MCF 10A (cell line): ENCODE measurements around the gene TRAF7. TPM values are rescaled to one million over a fixed set of nuclear protein-coding genes. Genes with fewer than 3 reads are reported as not detected.

ENCODE experiments used
- BruUV-seq: library from RNA; stranded (reverse); fragments of 400-500 nt; replicated peaks from 2 replicates; lab custom pipeline; 2021; lab: Mats Ljungman, UMichigan
- CTCF ChIA-PET: fragments of 300-600 bp; sonication (Branson Sonifier 250); formaldehyde crosslinking; extraction: SDS; loops from one replicate; lab custom pipeline; 2021; ENCODE audit warnings: antibody characterized with exemption, inconsistent platforms; lab: Yijun Ruan, JAX
- POLR2A ChIA-PET: fragments of 300-600, 350-650 bp; sonication (Branson Sonifier 250); formaldehyde crosslinking; extraction: SDS; loops from one replicate; lab custom pipeline; 2020; ENCODE audit warnings: antibody characterized with exemption, inconsistent platforms; lab: Yijun Ruan, JAX
- DNase-seq: peaks from one replicate; pipeline ENCODE4 v3.0.0-alpha.2; 2018; ENCODE audit not compliant: unreplicated experiment
- H3K27ac Mint-ChIP-seq: one replicate; pipeline ENCODE4 v1.8.0; 2022; ENCODE audit warnings: mild to moderate bottlenecking, low read depth, mixed read lengths; ENCODE audit not compliant: unreplicated experiment
- H3K27me3 Mint-ChIP-seq: one replicate; pipeline ENCODE4 v1.8.0; 2022; ENCODE audit warnings: mixed read lengths; ENCODE audit not compliant: insufficient read depth, unreplicated experiment
- H3K36me3 Mint-ChIP-seq: one replicate; pipeline ENCODE4 v1.8.0; 2022; ENCODE audit warnings: mild to moderate bottlenecking, moderate library complexity, mixed read lengths; ENCODE audit not compliant: insufficient read depth, unreplicated experiment
- H3K4me1 Mint-ChIP-seq: one replicate; pipeline ENCODE4 v1.8.0; 2022; ENCODE audit warnings: mixed read lengths; ENCODE audit not compliant: insufficient read depth, unreplicated experiment
- H3K4me3 Mint-ChIP-seq: one replicate; pipeline ENCODE4 v1.8.0; 2022; ENCODE audit warnings: mild to moderate bottlenecking, moderate library complexity, mixed read lengths; ENCODE audit not compliant: unreplicated experiment
- H3K9me3 Mint-ChIP-seq: one replicate; pipeline ENCODE4 v1.8.0; 2022; ENCODE audit warnings: mixed read lengths; ENCODE audit not compliant: unreplicated experiment
- CTCF ChIP-seq: fragments of 200-600 bp; IDR thresholded peaks from one replicate; pipeline ENCODE4 v1.8.0; 2022; ENCODE audit warnings: antibody characterized with exemption, mild to moderate bottlenecking; ENCODE audit not compliant: unreplicated experiment
- intact Hi-C: fragments of 100-400 bp; cut with micrococcal nuclease; formaldehyde crosslinking; loops from 2 replicates; pipeline ENCODE4 v1.14.1; 2022
- total RNA-seq: library from RNA; stranded (reverse); gene quantifications from 2 replicates; pipeline ENCODE4 v1.2.3, GENCODE V29; 2022

The TRAF7 gene
- total RNA-seq, 1 experiment from 2014 or later: 98.6 TPM

GRCh38 chr16:2170587-2171435 is 15.2 kb downstream of the TRAF7 start:
- POLR2A ChIA-PET: interaction anchor here (0.7 kb wide), 1 partner anchor 349 kb away, joined by 3 read pairs; no protein-coding TSS in a partner anchor
- Mint-ChIP-seq H3K27me3 (no peaks in the 10 kb centered on the region), H3K9me3 (no peaks in the 10 kb centered on the region), H3K27ac (no peak overlapping the region), H3K4me3 (no peak overlapping the region), H3K4me1 (no peaks in the 10 kb centered on the region), H3K36me3 (peaks cover 50% of the 10 kb centered on the region)
- no peak for TF ChIP-seq CTCF
- CTCF ChIA-PET: no interaction called here
- BruUV-seq: no TSS peak
- intact Hi-C loops: no loop called here
- DNase-seq: no peak

- no TSS peak for BruUV-seq
- H3K27ac Mint-ChIP-seq: no peak overlapping the region
- CTCF ChIA-PET: interaction anchor here (0.5 to 0.7 kb wide), 5 partner anchors 16 to 487 kb away, joined by 3 read pairs; no protein-coding TSS in a partner anchor
These were observed 16.1 kb downstream of the TRAF7 start for GRCh38 chr16:2171601-2172178.

GRCh38 chr16:2172688-2173335 is 17.2 kb downstream of the TRAF7 start:
- no peak overlapping the region for H3K4me3 Mint-ChIP-seq
- CTCF ChIA-PET: interaction anchor here (0.6 kb wide), 2 partner anchors 26 to 169 kb away, joined by 3 read pairs; no protein-coding TSS in a partner anchor
- DNase-seq: no peak
- H3K36me3 Mint-ChIP-seq: peaks cover 54% of the 10 kb centered on the region
- no TSS peak for BruUV-seq
- no peak for TF ChIP-seq CTCF
- POLR2A ChIA-PET: interaction anchor here (0.8 to 2.1 kb wide), 3 partner anchors 9 to 18 kb away, joined by 3 to 5 read pairs (median 3); no protein-coding TSS in a partner anchor
- no peaks in the 10 kb centered on the region for H3K9me3 Mint-ChIP-seq
- no peaks in the 10 kb centered on the region for H3K4me1 Mint-ChIP-seq
- no peak overlapping the region for H3K27ac Mint-ChIP-seq
- H3K27me3 Mint-ChIP-seq: no peaks in the 10 kb centered on the region
- intact Hi-C loops: no loop called here

More at GRCh38 chr16:2171601-2172178, 16.1 kb downstream of the TRAF7 start:
- Mint-ChIP-seq H3K9me3 (no peaks in the 10 kb centered on the region), H3K27me3 (no peaks in the 10 kb centered on the region), H3K4me1 (no peaks in the 10 kb centered on the region), H3K36me3 (peaks cover 50% of the 10 kb centered on the region), H3K4me3 (no peak overlapping the region)
- no peak for TF ChIP-seq CTCF
- DNase-seq: no peak
- POLR2A ChIA-PET: interaction anchor here (1.0 to 2.1 kb wide), 2 partner anchors 8 to 10 kb away, joined by 3 to 5 read pairs; no protein-coding TSS in a partner anchor
- intact Hi-C loops: no loop called here
